SH-SY5Y (cell line): ENCODE data around the gene TOR2A.

Experiments
- GATA2 ChIP-seq: IDR thresholded peaks from 2 replicates; pipeline ENCODE4 v1.6.1; 2011; ENCODE audit warnings: mild to moderate bottlenecking, low read depth, low read length
- GATA3 ChIP-seq: IDR thresholded peaks from 2 replicates; pipeline ENCODE4 v1.6.1; 2011; ENCODE audit warnings: low read depth, mild to moderate bottlenecking, low read length, moderate library complexity

DNA sequence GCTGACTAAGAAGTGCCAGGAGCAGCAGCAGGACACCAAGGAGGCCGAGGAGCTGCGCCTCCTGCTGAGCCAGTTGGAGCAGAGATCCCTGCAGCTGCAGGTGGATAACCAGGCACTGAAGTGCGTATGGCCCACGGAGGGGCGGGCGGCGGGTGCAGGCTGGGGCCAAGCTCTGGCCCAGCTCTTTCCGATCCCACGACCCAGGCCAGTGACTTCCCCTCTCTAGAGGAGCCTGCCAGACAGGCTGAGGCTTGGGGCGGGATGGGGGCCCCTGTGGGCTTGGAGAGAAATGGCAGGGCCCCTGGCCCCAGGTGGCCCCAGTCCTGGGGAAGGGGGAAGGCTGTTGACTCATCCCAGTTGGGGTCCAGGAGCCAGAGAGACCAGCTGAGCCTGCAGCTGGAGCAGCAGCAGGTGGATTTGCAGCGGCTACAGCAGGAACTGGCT, 23.2 kb downstream of the TOR2A start:
- TF ChIP-seq GATA3 (no peak), GATA2 (no peak)
